SK-N-MC (cell line): ENCODE measurements around the gene STK17B.

Experiments
- DNase-seq: peaks from one replicate; pipeline ENCODE4 v3.0.0-alpha.2; 2011; ENCODE audit warnings: low read depth, low spot score
- H3K27ac ChIP-seq: fragments of 200-600 bp; sonication (generic); 2 replicates; pipeline ENCODE4 v1.5.1; 2016; ENCODE audit warnings: mixed run types
- H3K36me3 ChIP-seq: fragments of 200-600 bp; sonication (generic); 2 replicates; pipeline ENCODE4 v1.6.1; 2017; ENCODE audit warnings: antibody characterized with exemption, low read length, mixed read lengths; ENCODE audit not compliant: insufficient read depth
- H3K4me3 ChIP-seq: fragments of 200-600 bp; sonication (generic); 2 replicates; pipeline ENCODE4 v1.5.1; 2016
- H3K9ac ChIP-seq: fragments of 200-600 bp; sonication (generic); 2 replicates; pipeline ENCODE4 v1.8.0; 2017; ENCODE audit warnings: mixed run types, mixed read lengths; ENCODE audit not compliant: insufficient read length
- H3K9me3 ChIP-seq: fragments of 200-600 bp; sonication (generic); 2 replicates; pipeline ENCODE4 v1.6.1; 2017; ENCODE audit warnings: low read depth, mild to moderate bottlenecking, antibody characterized with exemption, low read length, moderate library complexity, mixed read lengths
- EZH2 ChIP-seq: fragments of 200-600 bp; sonication (generic); IDR thresholded peaks from one replicate; pipeline ENCODE4 v1.6.1; 2017; ENCODE audit warnings: antibody characterized with exemption
- FOXP2 ChIP-seq: optimal IDR thresholded peaks from 2 replicates; pipeline ENCODE3; 2011; ENCODE audit warnings: mild to moderate bottlenecking, moderate library complexity; ENCODE audit not compliant: insufficient read depth; ENCODE audit errors: extremely low read length, control extremely low read depth
- POLR2AphosphoS5 ChIP-seq: IDR thresholded peaks from 2 replicates; pipeline ENCODE4 v1.6.1; 2012; ENCODE audit warnings: mild to moderate bottlenecking, low read depth, low read length, borderline replicate concordance

The STK17B gene

DNA sequence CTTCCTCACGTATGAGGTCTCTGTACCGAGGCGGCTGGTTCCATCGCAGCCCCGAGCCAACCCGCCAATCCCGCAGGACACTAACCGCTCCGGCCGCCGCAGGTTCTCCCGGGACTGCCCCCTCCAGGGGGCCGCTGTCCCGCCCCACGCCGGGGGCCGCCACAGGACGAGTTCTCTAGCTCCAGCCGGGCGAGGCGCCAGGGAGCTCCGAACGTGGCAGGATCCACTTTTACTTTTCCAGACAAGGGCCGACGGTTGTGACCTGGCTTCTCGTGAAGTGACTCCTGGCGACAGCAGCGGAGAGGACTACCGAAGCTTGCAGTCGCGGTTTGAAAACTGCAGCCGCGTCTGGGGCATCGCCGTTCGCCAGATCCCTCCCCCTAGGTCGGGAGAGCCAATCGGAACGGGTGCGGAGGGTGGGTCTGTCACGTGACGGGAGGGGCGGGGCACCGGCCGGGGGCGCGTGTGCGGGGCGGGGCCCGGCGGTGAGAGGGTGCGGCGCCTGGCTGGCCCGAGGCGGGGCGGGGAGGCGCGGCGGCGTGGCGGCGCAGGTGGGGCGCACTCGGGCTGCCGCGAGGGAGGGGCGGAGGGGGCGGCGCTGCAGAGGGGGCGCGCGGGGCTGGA lies at the start of gene STK17B:
TSS of gene STK17B (minus strand) at position 331 of the 624 bp plus-strand sequence. CDS start 8,195 bp downstream, outside the sequence.
- Histone ChIP-seq H3K4me3 (peak within 1 kb of the TSS; percentile 96), H3K27ac (peak within 1 kb of the TSS; percentile 47; the same call in 1 of the 2 replicates), H3K36me3 (no peaks in the 10 kb centered on the region), H3K9ac (peak within 1 kb of the TSS; percentile 90), H3K9me3 (no peaks in the 10 kb centered on the region)
- no peak for DNase-seq
- TF ChIP-seq EZH2 (no peak), POLR2AphosphoS5 (peak; percentile 99)

DNA sequence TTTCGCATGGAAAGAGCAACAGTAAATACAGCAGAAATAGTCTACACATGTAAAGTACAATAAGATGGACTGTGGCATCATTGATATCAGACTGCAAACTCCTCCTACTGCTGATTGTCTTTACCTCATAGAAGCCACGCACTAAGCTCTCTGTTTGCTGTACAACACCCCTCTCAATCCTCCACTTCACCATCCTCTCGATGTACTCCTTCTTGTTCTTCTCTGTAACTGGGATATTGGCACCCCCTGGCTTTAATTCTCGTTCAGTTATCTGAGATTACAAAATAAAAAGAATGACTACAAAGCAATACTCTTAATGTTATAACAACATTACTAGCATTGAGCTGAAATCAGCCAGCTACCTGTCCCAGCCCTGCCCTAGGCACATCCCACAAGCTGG lies 49.3 kb upstream of the STK17B start:
- H3K9ac ChIP-seq: no peak overlapping the region
- no peak overlapping the region for H3K27ac ChIP-seq
- H3K4me3 ChIP-seq: no peak overlapping the region
- no peaks in the 10 kb centered on the region for H3K9me3 ChIP-seq
- TF ChIP-seq POLR2AphosphoS5 (no peak), EZH2 (no peak), FOXP2 (no peak)
- DNase-seq: no peak
- no peaks in the 10 kb centered on the region for H3K36me3 ChIP-seq

DNA sequence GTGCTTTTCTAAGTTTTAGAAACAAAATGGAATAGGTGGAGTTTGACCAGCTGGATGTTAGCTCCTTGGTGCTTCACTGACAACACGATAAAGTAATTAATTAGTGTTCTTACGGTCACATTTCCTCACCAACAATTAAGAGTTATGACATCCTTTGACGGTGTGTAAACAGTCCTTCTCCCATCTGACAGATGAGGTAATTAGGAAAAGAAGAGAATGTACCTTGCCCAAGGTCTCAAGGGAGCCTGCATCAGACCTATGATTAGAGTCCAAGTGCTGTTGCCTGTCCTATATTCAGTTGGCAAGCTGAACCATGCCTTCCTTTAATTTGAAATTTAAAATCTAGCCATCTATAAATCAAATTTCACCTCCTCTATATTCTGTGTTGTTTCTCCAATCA lies 48.3 kb upstream of the STK17B start:
- no peaks in the 10 kb centered on the region for H3K9me3 ChIP-seq
- no peak overlapping the region for H3K4me3 ChIP-seq
- H3K27ac ChIP-seq: no peak overlapping the region
- no peak for DNase-seq
- H3K9ac ChIP-seq: no peak overlapping the region
- TF ChIP-seq FOXP2 (no peak), EZH2 (no peak), POLR2AphosphoS5 (no peak)
- no peaks in the 10 kb centered on the region for H3K36me3 ChIP-seq

DNA sequence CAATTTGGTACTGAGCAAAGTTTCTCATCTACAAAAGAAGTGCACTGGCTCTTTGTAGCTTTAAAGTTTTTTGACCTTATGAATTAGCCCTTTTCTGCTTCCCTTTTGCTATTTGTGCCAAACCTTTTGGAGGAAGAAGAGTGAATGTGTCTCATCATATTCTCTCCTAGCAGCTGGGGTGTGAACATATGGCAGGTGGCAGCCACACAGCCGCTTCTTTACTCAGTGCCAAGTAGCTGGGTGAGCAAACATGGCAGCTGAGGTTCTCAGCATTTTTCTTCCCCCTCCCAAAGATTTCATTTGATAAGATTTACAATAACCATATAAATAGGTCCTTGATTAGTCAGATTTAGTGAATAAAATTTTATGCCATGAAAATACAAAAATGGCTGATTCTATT lies 46.7 kb upstream of the STK17B start:
- no peak overlapping the region for H3K27ac ChIP-seq
- H3K9ac ChIP-seq: no peak overlapping the region
- H3K9me3 ChIP-seq: no peaks in the 10 kb centered on the region
- DNase-seq: no peak
- H3K4me3 ChIP-seq: no peak overlapping the region
- H3K36me3 ChIP-seq: no peaks in the 10 kb centered on the region
- TF ChIP-seq EZH2 (no peak), FOXP2 (no peak), POLR2AphosphoS5 (no peak)

DNA sequence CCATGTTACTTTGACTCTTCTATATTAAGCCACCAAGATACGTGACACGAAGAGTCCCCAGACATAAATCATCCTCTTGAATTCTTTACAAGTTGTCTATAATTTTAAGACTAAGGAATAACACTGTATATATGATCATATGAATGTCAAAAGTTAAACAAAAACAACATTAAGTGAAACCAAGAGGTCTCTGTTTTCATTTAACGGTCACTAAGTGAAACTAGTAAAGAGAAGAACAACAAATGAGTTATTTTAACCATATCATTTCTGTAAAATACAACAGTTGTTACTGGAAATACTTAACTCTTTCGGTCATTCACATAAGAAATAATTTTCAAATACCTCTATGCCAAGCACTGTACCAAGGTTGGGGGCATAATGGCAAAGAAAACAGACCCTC lies 45.7 kb upstream of the STK17B start:
- TF ChIP-seq POLR2AphosphoS5 (no peak), EZH2 (no peak), FOXP2 (no peak)
- Histone ChIP-seq H3K27ac (no peak overlapping the region), H3K36me3 (no peaks in the 10 kb centered on the region), H3K9ac (no peak overlapping the region), H3K4me3 (no peak overlapping the region), H3K9me3 (no peaks in the 10 kb centered on the region)
- no peak for DNase-seq

DNA sequence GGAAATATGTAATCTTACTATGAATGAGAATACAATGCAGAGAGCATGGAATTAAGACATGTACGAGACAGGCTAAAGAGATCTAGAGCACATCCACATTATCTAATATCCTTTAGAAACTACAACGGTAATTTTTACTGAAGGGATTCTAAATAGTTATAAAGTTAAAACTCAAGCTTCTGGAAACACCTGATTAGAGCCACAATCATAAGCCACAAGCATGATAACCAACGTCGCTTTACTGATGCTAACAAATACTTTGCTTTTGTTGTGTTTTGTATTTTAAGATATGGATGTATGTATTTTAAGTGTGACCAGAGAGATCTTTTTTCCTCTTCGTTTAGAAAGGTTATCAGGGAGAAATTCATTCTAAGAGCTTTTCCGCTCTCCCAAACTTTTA lies 44.0 kb upstream of the STK17B start:
- H3K27ac ChIP-seq: no peak overlapping the region
- no peak for DNase-seq
- H3K36me3 ChIP-seq: no peaks in the 10 kb centered on the region
- no peak overlapping the region for H3K4me3 ChIP-seq
- no peaks in the 10 kb centered on the region for H3K9me3 ChIP-seq
- TF ChIP-seq EZH2 (no peak), POLR2AphosphoS5 (no peak), FOXP2 (no peak)
- H3K9ac ChIP-seq: no peak overlapping the region

DNA sequence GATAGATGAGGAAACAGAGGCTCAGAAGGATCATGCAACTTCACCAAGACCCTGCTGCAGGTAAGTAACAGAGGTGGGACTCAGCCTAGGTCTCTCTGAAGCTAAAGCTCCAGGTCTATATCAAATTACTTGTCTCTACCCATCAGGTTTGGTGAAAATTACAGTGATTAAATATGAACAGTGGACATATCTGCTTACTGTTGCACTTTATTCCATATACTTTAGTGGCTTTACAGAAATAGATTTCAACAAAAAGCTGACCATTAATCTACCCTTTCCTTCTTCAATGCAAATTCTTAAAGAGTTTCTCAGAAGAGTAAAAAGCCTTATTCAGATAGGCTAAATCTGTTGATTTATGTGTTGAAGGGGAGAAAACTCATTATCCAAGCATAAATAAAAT lies 42.8 kb upstream of the STK17B start:
- H3K27ac ChIP-seq: no peak overlapping the region
- TF ChIP-seq POLR2AphosphoS5: no peak
- TF ChIP-seq FOXP2: no peak
- no peak for TF ChIP-seq EZH2

DNA sequence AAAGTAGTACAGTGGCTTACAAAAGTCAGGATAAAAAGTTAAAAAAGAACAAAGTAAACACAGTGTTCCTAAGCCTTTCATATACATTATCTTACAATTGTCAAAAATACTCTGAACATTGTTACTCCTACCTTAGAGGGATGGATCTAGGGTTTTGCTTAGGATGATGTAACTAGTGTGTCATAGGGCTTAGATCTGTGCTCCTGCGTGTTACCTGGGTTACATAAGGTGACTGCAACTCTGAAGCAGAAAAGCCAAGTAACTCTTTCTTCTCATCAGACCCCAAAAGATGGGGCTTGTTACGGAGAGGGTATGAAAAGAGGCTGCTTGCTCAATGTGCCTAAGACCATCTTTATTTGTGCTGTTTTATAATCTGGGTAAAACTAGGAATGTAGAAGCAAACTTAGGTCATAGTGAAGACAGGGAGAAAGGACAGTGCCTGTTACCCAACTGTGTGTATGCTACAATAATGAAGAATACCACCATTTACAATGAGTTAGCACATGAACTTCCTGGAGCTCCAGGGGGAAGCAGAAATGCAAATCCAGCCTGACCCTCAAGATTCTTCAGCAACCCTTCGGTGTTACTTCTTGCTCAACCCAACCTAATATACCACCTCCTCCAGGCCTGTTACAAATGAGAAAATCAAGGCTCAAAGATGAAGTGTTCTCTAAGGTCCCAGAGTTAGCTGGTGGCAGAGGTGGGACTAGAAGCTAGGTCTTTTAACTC lies 42.0 kb upstream of the STK17B start:
- TF ChIP-seq EZH2 (no peak), FOXP2 (no peak), POLR2AphosphoS5 (no peak)
- DNase-seq: no peak

More for the DNA sequence above, 42.8 kb upstream of the STK17B start:
- DNase-seq: no peak
- H3K9ac ChIP-seq: no peak overlapping the region
- H3K9me3 ChIP-seq: no peaks in the 10 kb centered on the region
- H3K4me3 ChIP-seq: no peak overlapping the region
- no peaks in the 10 kb centered on the region for H3K36me3 ChIP-seq

More for the DNA sequence above, 42.0 kb upstream of the STK17B start:
- Histone ChIP-seq H3K36me3 (no peaks in the 10 kb centered on the region), H3K9ac (no peak overlapping the region), H3K9me3 (no peaks in the 10 kb centered on the region), H3K27ac (no peak overlapping the region), H3K4me3 (no peak overlapping the region)
